HEK293T (cell line): ENCODE data around the gene SYN1.

Experiments
- BHLHE40 ChIP-seq: fragments of 450-650 bp; IDR thresholded peaks from 2 replicates; pipeline ENCODE4 v1.6.1; 2016; ENCODE audit warnings: mild to moderate bottlenecking, moderate library complexity, borderline replicate concordance
- CTBP1 ChIP-seq: fragments of 450-650 bp; IDR thresholded peaks from 2 replicates; pipeline ENCODE4 v1.6.1; 2016; ENCODE audit warnings: borderline replicate concordance
- FOXA1 ChIP-seq: fragments of 450-650 bp; IDR thresholded peaks from 2 replicates; pipeline ENCODE4 v1.6.1; 2016; ENCODE audit warnings: mild to moderate bottlenecking
- L3MBTL2 ChIP-seq: fragments of 450-650 bp; conservative IDR thresholded peaks from 2 replicates; pipeline ENCODE4 v1.6.1; 2016; ENCODE audit warnings: mild to moderate bottlenecking
- SP1 ChIP-seq: fragments of 450-650 bp; IDR thresholded peaks from 2 replicates; pipeline ENCODE4 v1.6.1; 2017
- TARDBP ChIP-seq: fragments of 450-650 bp; IDR thresholded peaks from 2 replicates; pipeline ENCODE4 v1.6.1; 2016

GRCh38 chrX:47577901-47578300, 41.8 kb downstream of the SYN1 start:
- TF ChIP-seq TARDBP (no peak), CTBP1 (no peak), L3MBTL2 (no peak), BHLHE40 (no peak), SP1 (no peak), FOXA1 (no peak)
